CD4-positive, alpha-beta T cell (primary cell): ENCODE measurements around the gene MGAT5. TPM values are rescaled to one million over a fixed set of nuclear protein-coding genes. Genes with fewer than 3 reads are reported as not detected.

Source experiments
- ATAC-seq: fragments of 200-7000 bp; cut with Tn5 transposase; one replicate; pipeline ENCODE4 v1.10.0; 2022; ENCODE audit warnings: mild to moderate bottlenecking; ENCODE audit not compliant: poor library complexity
- CTCF ChIA-PET: fragments of 350-600 bp; sonication (Branson Sonifier 250); formaldehyde crosslinking; loops from one replicate; lab custom pipeline; 2021; ENCODE audit warnings: antibody characterized with exemption, inconsistent platforms; lab: Charles Lee
- POLR2A ChIA-PET: fragments of 350-600 bp; sonication (Branson Sonifier 250); formaldehyde crosslinking; loops from one replicate; lab custom pipeline; 2021; ENCODE audit warnings: antibody characterized with exemption, inconsistent platforms; lab: Charles Lee
- DNase-seq, 14 experiments: peaks; one replicate each; pipeline ENCODE4 v3.0.0-alpha.2; 2013 to 2020; ENCODE audit warnings: mixed read lengths in 2 of 14
- H3K27ac ChIP-seq, 2 donors: one replicate each; pipeline versions ENCODE4 v1.5.1 to v1.7.0; 2013; ENCODE audit warnings: low read length in 2 of 2, low read depth in 1 of 2, mild to moderate bottlenecking in 1 of 2
- H3K27me3 ChIP-seq, 2 experiments: 1 replicate in 1 of 2; 2 replicates in 1 of 2; pipeline versions ENCODE4 v1.6.1 to v1.7.0; 2013; ENCODE audit warnings: low read length in 2 of 2, control low read depth in 1 of 2, mild to moderate bottlenecking in 1 of 2, moderate library complexity in 1 of 2; ENCODE audit not compliant: insufficient read depth in 2 of 2, control insufficient read depth in 1 of 2
- H3K36me3 ChIP-seq: one replicate; pipeline ENCODE4 v1.6.1; 2013; ENCODE audit warnings: low read length, control low read depth; ENCODE audit not compliant: insufficient read depth
- H3K4me1 ChIP-seq: one replicate; pipeline ENCODE4 v1.6.1; 2013; ENCODE audit warnings: low read length, control low read depth; ENCODE audit not compliant: insufficient read depth
- H3K4me3 ChIP-seq: one replicate; pipeline ENCODE4 v1.5.1; 2013; ENCODE audit warnings: mild to moderate bottlenecking, low read length, moderate library complexity
- H3K9me3 ChIP-seq, 2 experiments: 1 replicate in 1 of 2; 2 replicates in 1 of 2; pipeline versions ENCODE4 v1.6.1 to v1.7.0; 2013; ENCODE audit warnings: low read length in 2 of 2, mild to moderate bottlenecking in 2 of 2, control low read depth in 1 of 2, moderate library complexity in 1 of 2; ENCODE audit not compliant: control insufficient read depth in 1 of 2, insufficient read depth in 1 of 2
- H3K27ac Mint-ChIP-seq: one replicate; pipeline ENCODE4 v1.8.0; 2020; ENCODE audit warnings: mixed read lengths
- H3K27me3 Mint-ChIP-seq: one replicate; pipeline ENCODE4 v1.8.0; 2021; ENCODE audit warnings: mixed read lengths
- H3K36me3 Mint-ChIP-seq: one replicate; pipeline ENCODE4 v1.8.0; 2021; ENCODE audit warnings: low read depth, mixed read lengths
- H3K4me1 Mint-ChIP-seq: one replicate; pipeline ENCODE4 v1.8.0; 2021; ENCODE audit warnings: low read depth, mixed read lengths
- H3K4me3 Mint-ChIP-seq: one replicate; pipeline ENCODE4 v1.8.0; 2020; ENCODE audit warnings: mild to moderate bottlenecking, mixed read lengths
- H3K9me3 Mint-ChIP-seq: one replicate; pipeline ENCODE4 v1.8.0; 2020; ENCODE audit warnings: mixed read lengths
- CTCF ChIP-seq: fragments of 200-600 bp; IDR thresholded peaks from one replicate; pipeline ENCODE4 v1.8.0; 2022; ENCODE audit warnings: antibody characterized with exemption, mild to moderate bottlenecking
- intact Hi-C, 2 experiments: fragments of 100-400 bp; cut with DNase I in 1 of 2; cut with micrococcal nuclease in 1 of 2; formaldehyde crosslinking; loops; one replicate each; pipeline versions ENCODE4 v1.15.1 to v1.9.0; 2023 to 2025; cut with DNase I, micrococcal nuclease
- total RNA-seq, 174 experiments: library from RNA in 2 of 174; stranded (reverse) in 2 of 174; gene quantifications; one replicate each; pipeline ENCODE4 v1.2.3 and lab custom pipeline; 2021 to 2026

The MGAT5 gene
- total RNA-seq, 2 experiments from 2014 or later = 77.5 to 77.8 TPM

DNA sequence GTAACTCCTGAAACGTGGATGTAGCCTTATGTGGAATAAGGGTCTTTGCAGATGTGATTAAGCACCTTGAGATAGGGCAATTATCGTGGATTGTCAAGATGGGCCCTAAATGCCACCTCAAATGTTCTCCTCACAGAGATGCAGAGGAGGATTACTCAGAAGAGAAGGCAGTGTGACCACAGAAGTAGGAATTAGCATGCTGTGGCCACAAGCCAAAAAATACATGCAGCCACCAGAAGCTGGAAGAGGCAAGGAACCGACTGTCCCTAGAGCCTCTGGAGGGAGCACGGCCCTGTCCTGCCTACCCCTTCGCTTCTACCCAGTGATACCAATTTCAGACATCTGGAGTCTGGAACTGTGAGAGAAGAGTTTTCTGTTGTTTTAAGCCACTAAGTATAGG, 47.3 kb upstream of the MGAT5 start:
- no peaks in the 10 kb centered on the region for H3K36me3 Mint-ChIP-seq
- no peaks in the 10 kb centered on the region for H3K27me3 ChIP-seq
- H3K4me3 Mint-ChIP-seq = no peak overlapping the region
- H3K9me3 ChIP-seq = no peaks in the 10 kb centered on the region
- ATAC-seq (no peak), DNase-seq (no peak)
- H3K4me3 ChIP-seq = no peak overlapping the region
- TF ChIP-seq CTCF = no peak
- H3K9me3 Mint-ChIP-seq = no peaks in the 10 kb centered on the region
- no peaks in the 10 kb centered on the region for H3K27me3 Mint-ChIP-seq
- peak overlapping the region in 1 of 2 donors; percentile 41 for H3K27ac ChIP-seq
- no peaks in the 10 kb centered on the region for H3K36me3 ChIP-seq
- ChIA-PET CTCF (interaction anchor here (0.8 to 4.3 kb wide), 9 partner anchors 8 to 205 kb away, joined by 3 to 28 read pairs (median 7); no protein-coding TSS in a partner anchor), POLR2A (interaction anchor here (0.8 to 4.1 kb wide), 11 partner anchors 9 to 87 kb away, joined by 3 to 49 read pairs (median 7); no protein-coding TSS in a partner anchor)
- H3K4me1 ChIP-seq = peaks cover 43% of the 10 kb centered on the region
- H3K4me1 Mint-ChIP-seq = peaks cover 13% of the 10 kb centered on the region
- no peak overlapping the region for H3K27ac Mint-ChIP-seq
- intact Hi-C loops = loop anchor here (5.0 kb wide), 4 partner anchors 41 to 319 kb away; no protein-coding TSS in a partner anchor

GRCh38 chr2:134207589-134208209, 46.2 kb upstream of the MGAT5 start:
- peak; percentile 93 for ATAC-seq

DNA sequence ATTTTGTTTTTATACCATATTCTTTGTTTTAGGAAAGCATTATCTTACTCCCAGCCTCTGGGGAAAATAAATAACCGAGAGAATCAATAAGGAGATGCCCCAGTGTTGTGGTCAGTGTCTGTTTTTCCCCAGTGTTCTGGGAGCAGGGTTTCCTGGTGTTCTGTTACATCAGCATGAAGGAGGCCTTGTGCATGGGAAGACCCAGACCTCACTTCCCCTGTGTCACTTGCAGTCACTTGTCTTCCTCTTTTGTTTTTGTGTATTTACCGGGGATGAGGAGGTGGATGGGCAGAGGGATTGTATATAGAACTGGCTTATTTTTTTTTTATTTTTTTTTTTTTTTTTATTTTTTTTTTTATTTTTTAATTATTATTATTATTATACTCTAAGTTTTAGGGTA, 45.0 kb upstream of the MGAT5 start:
- POLR2A ChIA-PET = interaction anchor here (4.1 kb wide), 1 partner anchor 90 kb away, joined by 49 read pairs; no protein-coding TSS in a partner anchor
- Histone ChIP-seq H3K27me3 (no peaks in the 10 kb centered on the region), H3K9me3 (no peaks in the 10 kb centered on the region), H3K36me3 (no peaks in the 10 kb centered on the region), H3K27ac (no peak overlapping the region), H3K4me3 (no peak overlapping the region), H3K4me1 (peaks cover 35% of the 10 kb centered on the region)
- ATAC-seq (no peak), DNase-seq (peak in 2 of 14 experiments; percentile 28 to 30)
- Mint-ChIP-seq H3K27ac (no peak overlapping the region), H3K4me3 (no peak overlapping the region), H3K27me3 (no peaks in the 10 kb centered on the region), H3K9me3 (no peaks in the 10 kb centered on the region), H3K36me3 (no peaks in the 10 kb centered on the region), H3K4me1 (peaks cover 11% of the 10 kb centered on the region)
- intact Hi-C loops = loop anchor here (5.0 kb wide), 4 partner anchors 38 to 322 kb away; no protein-coding TSS in a partner anchor
- CTCF ChIA-PET = interaction anchor here (0.9 to 4.3 kb wide), 5 partner anchors 8 to 91 kb away, joined by 3 to 28 read pairs (median 15); no protein-coding TSS in a partner anchor
- TF ChIP-seq CTCF = no peak

More at GRCh38 chr2:134207589-134208209, 46.2 kb upstream of the MGAT5 start:
- H3K9me3 Mint-ChIP-seq = no peaks in the 10 kb centered on the region
- no peaks in the 10 kb centered on the region for H3K36me3 Mint-ChIP-seq
- ChIA-PET POLR2A (interaction anchor here (0.9 to 4.1 kb wide), 7 partner anchors 9 to 88 kb away, joined by 3 to 49 read pairs (median 6); no protein-coding TSS in a partner anchor), CTCF (interaction anchor here (0.6 to 4.3 kb wide), 17 partner anchors 9 to 321 kb away, joined by 3 to 28 read pairs (median 4); no protein-coding TSS in a partner anchor)
- no peak overlapping the region for H3K27ac Mint-ChIP-seq
- H3K27me3 Mint-ChIP-seq = no peaks in the 10 kb centered on the region
- H3K4me1 ChIP-seq = peaks cover 35% of the 10 kb centered on the region
- no peak overlapping the region for H3K4me3 ChIP-seq
- H3K9me3 ChIP-seq = no peaks in the 10 kb centered on the region
- intact Hi-C loops = loop anchor here (5.0 kb wide), 4 partner anchors 40 to 320 kb away; no protein-coding TSS in a partner anchor
- peaks cover 5% of the 10 kb centered on the region for H3K4me1 Mint-ChIP-seq
- peak; percentile 49 to 83 (median 61) for DNase-seq
- H3K27ac ChIP-seq = no peak overlapping the region
- no peak overlapping the region for H3K4me3 Mint-ChIP-seq
- no peaks in the 10 kb centered on the region for H3K27me3 ChIP-seq
- no peaks in the 10 kb centered on the region for H3K36me3 ChIP-seq
- TF ChIP-seq CTCF = peak; percentile 64
